Sigmoid colon (tissue), 7 donors: ENCODE data around the gene TACC2. TPM values are rescaled to one million over a fixed set of nuclear protein-coding genes. Genes with fewer than 3 reads are reported as not detected.

Experiments used
- DNase-seq: peaks from one replicate; pipeline ENCODE4 v3.0.0-alpha.2; 2019
- H3K27ac ChIP-seq, 4 donors: fragments of 200-600 bp; sonication (generic); one replicate each; pipeline ENCODE4 v1.5.1; 2016 to 2019; ENCODE audit warnings: mild to moderate bottlenecking in 1 of 4
- H3K27me3 ChIP-seq, 3 donors: fragments of 200-600 bp; sonication (generic); one replicate each; pipeline ENCODE4 v1.5.1; 2019; ENCODE audit warnings: mild to moderate bottlenecking in 1 of 3
- H3K36me3 ChIP-seq, 4 donors: fragments of 200-600 bp; sonication (generic); one replicate each; pipeline ENCODE4 v1.5.1; 2016 to 2019
- H3K4me1 ChIP-seq, 4 donors: fragments of 200-600 bp; sonication (generic); one replicate each; pipeline ENCODE4 v1.5.1; 2017 to 2019
- H3K4me3 ChIP-seq, 4 donors: fragments of 200-600 bp; sonication (generic); one replicate each; pipeline ENCODE4 v1.5.1; 2017 to 2019; ENCODE audit warnings: mild to moderate bottlenecking in 2 of 4, moderate library complexity in 1 of 4
- H3K9me3 ChIP-seq, 4 donors: fragments of 200-600 bp in 3 of 4; sonication (generic) in 3 of 4; one replicate each; pipeline versions ENCODE4 v1.5.1 to v1.6.1; 2013 to 2019
- CTCF ChIP-seq, 4 experiments: fragments of 450-650 bp in 3 of 4; fragments of 200-600 bp in 1 of 4; IDR thresholded peaks; one replicate each; pipeline ENCODE4 v1.5.1; 2016 to 2019; ENCODE audit warnings: antibody characterized with exemption in 4 of 4, mild to moderate bottlenecking in 3 of 4, moderate library complexity in 2 of 4
- EP300 ChIP-seq, 4 donors: sonication (generic); formaldehyde crosslinking; IDR thresholded peaks; one replicate each; pipeline ENCODE4 v1.6.1; 2017; ENCODE audit warnings: antibody characterized with exemption in 4 of 4
- POLR2A ChIP-seq, 2 donors: fragments of 450-650 bp; IDR thresholded peaks; one replicate each; pipeline ENCODE4 v1.6.1; 2016; ENCODE audit warnings: antibody characterized with exemption in 2 of 2, mild to moderate bottlenecking in 2 of 2, moderate library complexity in 2 of 2
- POLR2AphosphoS5 ChIP-seq, 4 donors: sonication (generic); formaldehyde crosslinking; IDR thresholded peaks; one replicate each; pipeline ENCODE4 v1.6.1; 2017; ENCODE audit warnings: antibody characterized with exemption in 4 of 4
- WGBS, 2 donors: extraction: QIAGEN DNeasy Blood & Tissue Kit; methylation state at CpG; one replicate each; pipeline ENCODE4 v1.1.7; 2013; 5-methylcytosine and 5-hydroxymethylcytosine counted together
- intact Hi-C: fragments of 100-400 bp; cut with DNase I; formaldehyde crosslinking; loops from one replicate; pipeline ENCODE4 v1.15.1; 2023
- polyA plus RNA-seq, 3 donors: library from polyadenylated mRNA; stranded (reverse); fragments of 200-250 nt; gene quantifications; one replicate each; pipeline ENCODE4 v1.2.3, GENCODE V29; 2013
- total RNA-seq, 4 donors: library from RNA; depleted of rRNA; stranded (reverse); fragments of >200 nt; gene quantifications; one replicate each; pipeline ENCODE4 v1.1.0, GENCODE V29; 2016
- donor health status: healthy with polysubstance abuse.
- donor health status: Bipolar disorder and iron deficiency.
- donor health status: healthy.

TACC2 gene
- total and polyA plus RNA-seq, 7 donors: 43.7 to 173 (median 71.0) TPM

GRCh38 chr10:122168598-122169394 lies 179.8 kb downstream of the TACC2 start:
- Histone ChIP-seq H3K27me3 (no peaks in the 10 kb centered on the region), H3K4me3 (no peak overlapping the region), H3K36me3 (no peaks in the 10 kb centered on the region), H3K9me3 (no peaks in the 10 kb centered on the region), H3K27ac (peak overlapping the region in 3 of 4 donors; percentile 41 to 81 (median 74)), H3K4me1 (peaks cover 0 to 80% (median 63%) of the 10 kb centered on the region in 4 donors)
- TF ChIP-seq POLR2AphosphoS5 (IDR thresholded peaks at IDR 0.05) (no peak), CTCF (IDR thresholded peaks at IDR 0.05) (no peak), EP300 (IDR thresholded peaks at IDR 0.05) (no peak), POLR2A (IDR thresholded peaks at IDR 0.05) (no peak)
- no peak for DNase-seq
- intact Hi-C loops: no loop called here
- WGBS, 2 donors: 81 to 82% methylated on average over 3 of the region's 3 CpGs

- H3K27me3 ChIP-seq: no peaks in the 10 kb centered on the region
- TF ChIP-seq CTCF (IDR thresholded peaks at IDR 0.05) (no peak), POLR2AphosphoS5 (IDR thresholded peaks at IDR 0.05) (peak in 1 of 4 donors; percentile 30)
- WGBS, 2 donors: 73 to 92% methylated on average over 7 of the region's 7 CpGs
- DNase-seq: no peak
- H3K9me3 ChIP-seq: no peaks in the 10 kb centered on the region
- H3K27ac ChIP-seq: peak overlapping the region; percentile 47 to 81 (median 76)
- H3K36me3 ChIP-seq: no peaks in the 10 kb centered on the region
- no peak overlapping the region for H3K4me3 ChIP-seq
- intact Hi-C loops: no loop called here
- H3K4me1 ChIP-seq: peaks cover 0 to 69% (median 53%) of the 10 kb centered on the region in 4 donors
Observed at GRCh38 chr10:122170802-122171201, 181.8 kb downstream of the TACC2 start.

- intact Hi-C loops: no loop called here
- Histone ChIP-seq H3K4me3 (no peak overlapping the region), H3K9me3 (no peaks in the 10 kb centered on the region), H3K27me3 (no peaks in the 10 kb centered on the region), H3K36me3 (no peaks in the 10 kb centered on the region), H3K4me1 (peaks cover 0 to 68% (median 53%) of the 10 kb centered on the region in 4 donors), H3K27ac (peak overlapping the region; percentile 47 to 81 (median 76))
- TF ChIP-seq EP300 (IDR thresholded peaks at IDR 0.05): no peak
- TF ChIP-seq CTCF (IDR thresholded peaks at IDR 0.05): no peak
- TF ChIP-seq POLR2A (IDR thresholded peaks at IDR 0.05): no peak
- no peak for TF ChIP-seq POLR2AphosphoS5 (IDR thresholded peaks at IDR 0.05)
- DNase-seq: no peak
- 77 to 81% methylated on average over 7 of the region's 7 CpGs for WGBS, 2 donors
Observed at GRCh38 chr10:122171302-122172075, 182.5 kb downstream of the TACC2 start.

- intact Hi-C loops: no loop called here
- Histone ChIP-seq H3K27ac (peak overlapping the region; percentile 47 to 81 (median 76)), H3K4me3 (no peak overlapping the region), H3K9me3 (no peaks in the 10 kb centered on the region), H3K36me3 (no peaks in the 10 kb centered on the region), H3K27me3 (no peaks in the 10 kb centered on the region), H3K4me1 (peaks cover 0 to 66% (median 48%) of the 10 kb centered on the region in 4 donors)
- 77 to 88% methylated on average over 12 of the region's 12 CpGs for WGBS, 2 donors
- no peak for DNase-seq
- TF ChIP-seq CTCF (IDR thresholded peaks at IDR 0.05) (no peak), POLR2AphosphoS5 (IDR thresholded peaks at IDR 0.05) (no peak), POLR2A (IDR thresholded peaks at IDR 0.05) (no peak), EP300 (IDR thresholded peaks at IDR 0.05) (no peak)
Observed at GRCh38 chr10:122172361-122173008, 183.5 kb downstream of the TACC2 start.
